Stimulated activated CD4-positive, alpha-beta T cell treated with anti-CD3 and anti-CD28 coated beads, TNF-alpha, amount 100 ng/mL, for 24 hours (primary cell): ENCODE data around the gene EIF2B5.
A peak's percentile ranks its signal among the peaks of the same experiment; 100 is the strongest.

Experiments used
- DNase-seq, 3 experiments: peaks; one replicate each; pipeline ENCODE4 v3.0.0-alpha.2; 2020; ENCODE audit warnings: low read depth in 3 of 3

Gene EIF2B5

GRCh38 chr3:184173374-184173722 lies 38.2 kb downstream of the EIF2B5 start:
- no peak for DNase-seq

GRCh38 chr3:184174284-184174645 lies 39.1 kb downstream of the EIF2B5 start:
- no peak for DNase-seq

- peak; percentile 95 to 97 (median 96) for DNase-seq
These were observed 39.7 kb downstream of the EIF2B5 start, which contains the start of gene AP2M1 for GRCh38 chr3:184174646-184175492. Gene AP2M1 (plus strand): TSS chr3:184174855. CDS start chr3:184176994, 2,139 bp downstream.

GRCh38 chr3:184175506-184175905 lies 40.3 kb downstream of the EIF2B5 start:
- DNase-seq = no peak

- DNase-seq = no peak
These were observed 40.8 kb downstream of the EIF2B5 start for GRCh38 chr3:184175981-184176376.

GRCh38 chr3:184176377-184177330 lies 41.5 kb downstream of the EIF2B5 start:
- DNase-seq = no peak

GRCh38 chr3:184177331-184177731 lies 42.2 kb downstream of the EIF2B5 start:
- no peak for DNase-seq

- no peak for DNase-seq
These were observed 42.7 kb downstream of the EIF2B5 start for GRCh38 chr3:184177767-184178306.

GRCh38 chr3:184178521-184179138 lies 43.5 kb downstream of the EIF2B5 start:
- DNase-seq = no peak

- no peak for DNase-seq
These were observed 45.0 kb downstream of the EIF2B5 start for GRCh38 chr3:184180165-184180564.

- no peak for DNase-seq
These were observed 46.4 kb downstream of the EIF2B5 start for GRCh38 chr3:184181596-184181995.

- DNase-seq = no peak
These were observed 48.5 kb downstream of the EIF2B5 start for GRCh38 chr3:184183679-184184078.

- DNase-seq = no peak
These were observed 49.5 kb downstream of the EIF2B5 start for GRCh38 chr3:184184546-184185230.

- DNase-seq = peak; percentile 98 to 99 (median 99)
These were observed 50.5 kb downstream of the EIF2B5 start for GRCh38 chr3:184185461-184186183.

- peak in 1 of 3 experiments; percentile 11 for DNase-seq
These were observed 51.2 kb downstream of the EIF2B5 start, which contains the start of gene ABCF3 for GRCh38 chr3:184186184-184186901. Gene ABCF3 (plus strand): TSS chr3:184186199. CDS start chr3:184186208, 9 bp downstream.

- no peak for DNase-seq
These were observed 51.7 kb downstream of the EIF2B5 start for GRCh38 chr3:184186902-184187207.

GRCh38 chr3:184188080-184188479 lies 52.9 kb downstream of the EIF2B5 start:
- no peak for DNase-seq

GRCh38 chr3:184189421-184189820 lies 54.3 kb downstream of the EIF2B5 start:
- no peak for DNase-seq

GRCh38 chr3:184192889-184193288 lies 57.7 kb downstream of the EIF2B5 start:
- DNase-seq = no peak

GRCh38 chr3:184193991-184194539 lies 58.9 kb downstream of the EIF2B5 start:
- DNase-seq = no peak
